GM12878 (cell line): ENCODE results near the gene STAG1. TPM values are rescaled to one million over a fixed set of nuclear protein-coding genes. Genes with fewer than 3 reads are reported as not detected.

Experiments used
- ATAC-seq: fragments of 200-7000 bp; cut with Tn5 transposase; 3 replicates; pipeline ENCODE4 v1.9.1; 2020; ENCODE audit warnings: mild to moderate bottlenecking, moderate library complexity
- Bru-seq: library from RNA; stranded (reverse); fragments of 400-500 nt; gene quantifications from one replicate; lab custom pipeline; 2021; lab: Mats Ljungman, UMichigan
- BruChase-seq, 2 experiments: library from RNA; stranded (reverse); fragments of 400-500 nt; gene quantifications; one replicate each; lab custom pipeline; 2021; lab: Mats Ljungman, UMichigan
- BruUV-seq: library from RNA; stranded (reverse); fragments of 400-500 nt; replicated peaks from 2 replicates; lab custom pipeline; 2021; lab: Mats Ljungman, UMichigan
- CTCF ChIA-PET: fragments of 300-600 bp; sonication (Branson Sonifier 250); formaldehyde crosslinking; extraction: SDS; loops from one replicate; lab custom pipeline; 2021; ENCODE audit warnings: inconsistent platforms; lab: Yijun Ruan, JAX
- POLR2A ChIA-PET: fragments of 350-600 bp; formaldehyde crosslinking; extraction: SDS; loops from one replicate; lab custom pipeline; 2021; ENCODE audit warnings: inconsistent platforms; lab: Charles Lee
- RAD21 ChIA-PET: fragments of 300-600 bp; sonication (Branson Sonifier 250); formaldehyde crosslinking; loops from one replicate; lab custom pipeline; 2023; ENCODE audit warnings: antibody characterized with exemption; ENCODE audit not compliant: unreplicated experiment; lab: Charles Lee
- SMC1A ChIA-PET: fragments of 300-600 bp; sonication (Branson Sonifier 250); formaldehyde crosslinking; loops from one replicate; lab custom pipeline; 2023; ENCODE audit not compliant: unreplicated experiment, uncharacterized antibody; lab: Charles Lee
- DNase-seq: peaks from one replicate; pipeline ENCODE4 v3.0.0-alpha.2; 2011; ENCODE audit warnings: low read depth, low spot score
- FAIRE-seq: peaks from 3 replicates; lab custom pipeline; 2011; peaks lifted over from hg19 to GRCh38; lab: Jason Lieb, UNC
- H2AFZ ChIP-seq: 2 replicates; pipeline ENCODE4 v1.6.0; 2011; ENCODE audit warnings: low read depth, low read length, control low read depth; ENCODE audit not compliant: control insufficient read depth
- H3K27ac ChIP-seq: 2 replicates; pipeline ENCODE4 v1.5.1; 2011; ENCODE audit warnings: control low read depth; ENCODE audit not compliant: control insufficient read depth, insufficient read depth
- H3K27me3 ChIP-seq, 2 experiments: replicated peaks in 1 of 2; 2 replicates each; pipeline versions ENCODE4 v1.6.0 to v1.6.1; 2011; ENCODE audit warnings: low read length in 1 of 2; ENCODE audit not compliant: control insufficient read depth in 2 of 2, insufficient read depth in 2 of 2
- H3K36me3 ChIP-seq, 2 experiments: 2 replicates each; pipeline ENCODE4 v1.5.1; 2011; ENCODE audit warnings: low read length in 1 of 2; ENCODE audit not compliant: control insufficient read depth in 2 of 2, insufficient read depth in 2 of 2
- H3K4me1 ChIP-seq: 2 replicates; pipeline ENCODE4 v1.6.1; 2011; ENCODE audit warnings: mild to moderate bottlenecking, low read length, moderate library complexity, mixed read lengths; ENCODE audit not compliant: control insufficient read depth, insufficient read depth
- H3K4me2 ChIP-seq: 2 replicates; pipeline ENCODE4 v1.6.0; 2011; ENCODE audit warnings: control low read depth; ENCODE audit not compliant: control insufficient read depth, insufficient read depth
- H3K4me3 ChIP-seq: fragments of 200-600 bp; sonication (generic); 2 replicates; pipeline ENCODE4 v1.5.1; 2016
- H3K79me2 ChIP-seq: 2 replicates; pipeline ENCODE4 v1.6.0; 2011; ENCODE audit warnings: low read length; ENCODE audit not compliant: control insufficient read depth, insufficient read depth
- H3K9ac ChIP-seq: 2 replicates; pipeline ENCODE4 v1.8.0; 2011; ENCODE audit warnings: low read length, control low read depth, mixed read lengths; ENCODE audit not compliant: control insufficient read depth, insufficient read depth
- H3K9me3 ChIP-seq: replicated peaks from 3 replicates; pipeline ENCODE4 v1.5.1; 2011; ENCODE audit warnings: mild to moderate bottlenecking, low read length; ENCODE audit not compliant: control insufficient read depth, insufficient read depth
- H4K20me1 ChIP-seq: 2 replicates; pipeline ENCODE4 v1.6.0; 2011; ENCODE audit not compliant: control insufficient read depth, insufficient read depth
- CREM ChIP-seq: IDR thresholded peaks from 2 replicates; pipeline ENCODE4 v1.6.1; 2014; ENCODE audit warnings: antibody characterized with exemption, low read depth
- DPF2 ChIP-seq: fragments of 450-650 bp; IDR thresholded peaks from 2 replicates; pipeline ENCODE4 v1.6.1; 2017; ENCODE audit warnings: mild to moderate bottlenecking
- EZH2 ChIP-seq: IDR thresholded peaks from 2 replicates; pipeline ENCODE4 v1.6.1; 2012; ENCODE audit warnings: low read depth, mild to moderate bottlenecking, control low read depth, inconsistent platforms, low read length, borderline replicate concordance; ENCODE audit not compliant: control insufficient read depth
- IRF4 ChIP-seq: IDR thresholded peaks from 2 replicates; pipeline ENCODE4 v1.6.1; 2011; ENCODE audit warnings: low read depth, low read length
- KDM1A ChIP-seq: fragments of 200-600 bp; sonication (generic); IDR thresholded peaks from 2 replicates; pipeline ENCODE4 v1.6.1; 2016; ENCODE audit warnings: borderline replicate concordance
- PAX5 ChIP-seq: IDR thresholded peaks from 2 replicates; pipeline ENCODE4 v1.6.1; 2011; ENCODE audit warnings: low read depth, low read length, borderline replicate concordance
- POU2F2 ChIP-seq: IDR thresholded peaks from 3 replicates; pipeline ENCODE4 v1.6.1; 2011; ENCODE audit warnings: low read depth, mild to moderate bottlenecking, low read length, borderline replicate concordance
- RAD21 ChIP-seq: IDR thresholded peaks from 2 replicates; pipeline ENCODE4 v1.6.1; 2011; ENCODE audit warnings: mild to moderate bottlenecking, low read depth, low read length, moderate library complexity; ENCODE audit not compliant: insufficient read depth
- SIN3A ChIP-seq: IDR thresholded peaks from 2 replicates; pipeline ENCODE4 v1.6.1; 2012; ENCODE audit warnings: low read depth, low read length, improper control_type of control experiment
- ZNF274 ChIP-seq: IDR thresholded peaks from one replicate; pipeline ENCODE4 v1.8.0; 2011; ENCODE audit not compliant: insufficient read length, insufficient read depth
- ZNF622 ChIP-seq: fragments of 450-650 bp; IDR thresholded peaks from 2 replicates; pipeline ENCODE4 v1.6.1; 2017; ENCODE audit warnings: mild to moderate bottlenecking, inconsistent platforms
- WGBS: methylation state at CpG from one replicate; pipeline ENCODE4 v1.1.6; 2016; ENCODE audit warnings: low lambda C conversion rate; ENCODE audit not compliant: insufficient replicate concordance, insufficient coverage; ENCODE audit errors: missing lambda C conversion rate; 5-methylcytosine and 5-hydroxymethylcytosine counted together
- in situ Hi-C: fragments of 300-500 bp; cut with MboI; formaldehyde crosslinking; loops from 9 replicates; pipeline ENCODE4 v1.14.3; 2018; ENCODE audit warnings: mixed read lengths
- intact Hi-C: fragments of 100-400 bp; cut with micrococcal nuclease; formaldehyde crosslinking; loops from one replicate; pipeline ENCODE4 v1.14.2; 2022; ENCODE audit not compliant: unreplicated experiment
- long read RNA-seq, 2 experiments: library from polyadenylated mRNA; unstranded; transcript quantifications; one replicate each; pipeline ENCODE4 v2.0.0, GENCODE V29; 2019 to 2020
- polyA minus RNA-seq, 3 experiments: library from RNA; depleted of rRNA, polyadenylated mRNA; stranded (reverse); fragments of >200 nt; gene quantifications; 2 replicates each; pipeline ENCODE4 v1.2.3, GENCODE V29; 2011
- polyA plus RNA-seq, 11 experiments: library from polyadenylated mRNA; depleted of rRNA in 4 of 11; unstranded in 6 of 11; stranded (reverse) in 5 of 11; fragments of >200 nt; fragmentation: Nextera tagmentation in 4 of 11; fragmentation: Illumina TruSeq in 1 of 11; extraction: Ambion mirVana in 4 of 11; extraction: Trizol in 1 of 11; gene quantifications; 1 replicate in 1 of 11; 2 replicates in 10 of 11; pipeline versions ENCODE4 v1.2.1 to v1.2.3, GENCODE V29; 2011 to 2016; ENCODE audit warnings: inconsistent platforms in 2 of 11, missing spikeins in 2 of 11, low read depth in 1 of 11
- total RNA-seq, 4 experiments: library from RNA; depleted of rRNA in 3 of 4; stranded (reverse); fragments of >200 nt in 3 of 4; fragmentation: Illumina TruSeq in 1 of 4; extraction: Trizol in 1 of 4; gene quantifications; 2 replicates each; pipeline versions ENCODE4 v1.2.1 to v1.2.3, GENCODE V29; 2013 to 2021
- TF ChIP-seq, protein P1 (sequence below): IDR thresholded peaks from 2 replicates; pipeline ENCODE4 v1.6.1; 2012; ENCODE audit warnings: low read depth, low read length, improper control_type of control experiment
- TF ChIP-seq, protein P2 (sequence below): fragments of 450-650 bp; IDR thresholded peaks from 2 replicates; pipeline ENCODE4 v1.6.1; 2017; ENCODE audit warnings: antibody characterized with exemption, mild to moderate bottlenecking, moderate library complexity
- TF ChIP-seq, protein P3 (sequence below): fragments of 450-650 bp; formaldehyde crosslinking; IDR thresholded peaks from 2 replicates; pipeline ENCODE4 v1.5.0; 2022; ENCODE audit warnings: mild to moderate bottlenecking, missing genetic modification characterization

The STAG1 gene
- total RNA-seq (2013; cell fraction: nucleolus; rRNA removed) = 93.4 and 104 TPM in 2 replicates
- total RNA-seq (2014; rRNA removed) = 20.1 and 24.4 TPM in 2 replicates
- 29.3 and 30.1 TPM in 2 replicates for total RNA-seq (2014; rRNA removed; fragmentation: Illumina TruSeq; extraction: Trizol)
- total RNA-seq (2021) = 26.1 and 28.4 TPM in 2 replicates
- polyA plus RNA-seq (2011; ENCODE audit: low read depth) = 7.0 TPM
- 24.1 and 36.7 TPM in 2 replicates for polyA plus RNA-seq (2011; rRNA removed)
- 8.1 and 8.5 TPM in 2 replicates for polyA plus RNA-seq (2011; cell fraction: cytosol; rRNA removed)
- polyA plus RNA-seq (2011; cell fraction: nucleus; rRNA removed) = 12.3 and 15.1 TPM in 2 replicates
- polyA plus RNA-seq (2012) = 8.7 and 9.8 TPM in 2 replicates
- polyA plus RNA-seq (2014; fragmentation: Illumina TruSeq; extraction: Trizol) = 20.0 and 22.6 TPM in 2 replicates
- 1 to 10 TPM; 4.4 to 4.8 TPM for polyA plus RNA-seq (2014; fragmentation: Nextera tagmentation; extraction: Ambion mirVana)
- 11.1 and 12.6 TPM in 2 replicates for polyA plus RNA-seq (2014; rRNA removed)
- polyA plus RNA-seq (2016; fragmentation: Nextera tagmentation; extraction: Ambion mirVana) = 10 to 100 TPM; 20.3 to 26.3 TPM
- 28.0 and 42.9 TPM in 2 replicates for polyA minus RNA-seq (2011; rRNA and poly(A)+ RNA removed)
- 13.2 and 16.1 TPM in 2 replicates for polyA minus RNA-seq (2011; cell fraction: cytosol; rRNA and poly(A)+ RNA removed)
- 20.7 and 39.0 TPM in 2 replicates for polyA minus RNA-seq (2011; cell fraction: nucleus; rRNA and poly(A)+ RNA removed)
- Bru-seq, nascent RNA = percentile 73 among the genes with signal in this experiment
- percentile 80 among the genes with signal in this experiment for BruChase-seq, experiment 1, labeled RNA remaining after a 6-hour chase
- percentile 76 among the genes with signal in this experiment for BruChase-seq, experiment 2, labeled RNA remaining after a 2-hour chase
- long read RNA-seq, experiment 1, partial matches to known transcripts = 1 of 6 reads
- long read RNA-seq, experiment 1, other reads (novel, unspliced or antisense) = 4 of 6 reads
- long read RNA-seq, experiment 2, partial matches to known transcripts = 12 of 35 reads
- long read RNA-seq, experiment 2, other reads (novel, unspliced or antisense) = 21 of 35 reads

DNA sequence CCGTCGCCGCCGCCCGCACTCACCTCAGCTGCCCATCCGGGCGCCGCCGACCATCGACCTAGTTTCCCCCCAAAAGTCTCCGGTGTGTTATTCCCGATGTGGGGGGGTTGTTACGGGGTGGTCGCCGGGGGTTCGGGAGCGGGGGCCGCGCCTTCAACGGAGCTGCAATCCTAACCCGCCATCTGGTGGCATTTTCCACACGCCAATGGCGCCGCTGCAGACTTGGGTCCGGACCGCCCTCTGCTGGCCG, at the start of gene STAG1:
STAG1 (minus strand) TSS at position 207 of the 250 bp plus-strand sequence. CDS start 121,480 bp downstream, outside the sequence.
- no peak for FAIRE-seq
- in situ Hi-C loops (loop anchor here (5.0 kb wide), 2 partner anchors 365 to 680 kb away; no protein-coding TSS in a partner anchor), intact Hi-C loops (loop anchor here (1.0 to 5.0 kb wide), 6 partner anchors 111 to 677 kb away; partner anchors contain the start of genes MSL2 and NCK1)
- Histone ChIP-seq H4K20me1 (no peaks in the 10 kb centered on the region), H3K4me3 (peak within 1 kb of the TSS; percentile 77), H3K36me3 (no peaks in the 10 kb centered on the region), H2AFZ (peak within 1 kb of the TSS; percentile 75), H3K9me3 (no peaks in the 10 kb centered on the region), H3K9ac (peak within 1 kb of the TSS; percentile 88), H3K4me1 (peaks cover 19% of the 10 kb centered on the region), H3K27ac (peak within 1 kb of the TSS; percentile 91), H3K79me2 (peaks cover 56% of the 10 kb centered on the region), H3K4me2 (peak within 1 kb of the TSS; percentile 97), H3K27me3 (no peaks in the 10 kb centered on the region)
- CTCF ChIA-PET = interaction anchor here (0.6 to 9.8 kb wide), 82 partner anchors 10 to 683 kb away, joined by 3 to 229 read pairs (median 4); partner anchors contain the start of genes MSL2, NCK1 and PCCB
- SMC1A ChIA-PET = interaction anchor here (0.6 to 10.8 kb wide), 39 partner anchors 11 to 681 kb away, joined by 3 to 161 read pairs (median 5); partner anchors contain the start of genes NCK1 and PCCB
- RAD21 ChIA-PET = interaction anchor here (0.5 to 8.7 kb wide), 83 partner anchors 8 to 684 kb away, joined by 3 to 200 read pairs (median 4); partner anchors contain the start of genes MSL2, NCK1 and PCCB
- BruUV-seq = no TSS peak
- DNase-seq = no peak
- WGBS = 0% methylated on average over 7 of the region's 27 CpGs
- ATAC-seq = no peak
- POLR2A ChIA-PET = interaction anchor here (0.7 to 3.8 kb wide), 16 partner anchors 11 to 558 kb away, joined by 3 to 41 read pairs (median 5); partner anchors contain the start of genes MSL2, NCK1 and PCCB
- TF ChIP-seq ZNF622 = no peak
- no peak for TF ChIP-seq EZH2
- TF ChIP-seq CREM = peak; percentile 50; the same call in 1 of the 2 replicates
- TF ChIP-seq IRF4 = no peak
- peak; percentile 94 for TF ChIP-seq RAD21
- no peak for TF ChIP-seq POU2F2
- TF ChIP-seq KDM1A = no peak
- no peak for TF ChIP-seq SIN3A
- no peak for TF ChIP-seq ZNF274
- no peak for TF ChIP-seq DPF2
- TF ChIP-seq, protein P1, sequence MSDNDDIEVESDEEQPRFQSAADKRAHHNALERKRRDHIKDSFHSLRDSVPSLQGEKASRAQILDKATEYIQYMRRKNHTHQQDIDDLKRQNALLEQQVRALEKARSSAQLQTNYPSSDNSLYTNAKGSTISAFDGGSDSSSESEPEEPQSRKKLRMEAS = no peak
- TF ChIP-seq, protein P2, sequence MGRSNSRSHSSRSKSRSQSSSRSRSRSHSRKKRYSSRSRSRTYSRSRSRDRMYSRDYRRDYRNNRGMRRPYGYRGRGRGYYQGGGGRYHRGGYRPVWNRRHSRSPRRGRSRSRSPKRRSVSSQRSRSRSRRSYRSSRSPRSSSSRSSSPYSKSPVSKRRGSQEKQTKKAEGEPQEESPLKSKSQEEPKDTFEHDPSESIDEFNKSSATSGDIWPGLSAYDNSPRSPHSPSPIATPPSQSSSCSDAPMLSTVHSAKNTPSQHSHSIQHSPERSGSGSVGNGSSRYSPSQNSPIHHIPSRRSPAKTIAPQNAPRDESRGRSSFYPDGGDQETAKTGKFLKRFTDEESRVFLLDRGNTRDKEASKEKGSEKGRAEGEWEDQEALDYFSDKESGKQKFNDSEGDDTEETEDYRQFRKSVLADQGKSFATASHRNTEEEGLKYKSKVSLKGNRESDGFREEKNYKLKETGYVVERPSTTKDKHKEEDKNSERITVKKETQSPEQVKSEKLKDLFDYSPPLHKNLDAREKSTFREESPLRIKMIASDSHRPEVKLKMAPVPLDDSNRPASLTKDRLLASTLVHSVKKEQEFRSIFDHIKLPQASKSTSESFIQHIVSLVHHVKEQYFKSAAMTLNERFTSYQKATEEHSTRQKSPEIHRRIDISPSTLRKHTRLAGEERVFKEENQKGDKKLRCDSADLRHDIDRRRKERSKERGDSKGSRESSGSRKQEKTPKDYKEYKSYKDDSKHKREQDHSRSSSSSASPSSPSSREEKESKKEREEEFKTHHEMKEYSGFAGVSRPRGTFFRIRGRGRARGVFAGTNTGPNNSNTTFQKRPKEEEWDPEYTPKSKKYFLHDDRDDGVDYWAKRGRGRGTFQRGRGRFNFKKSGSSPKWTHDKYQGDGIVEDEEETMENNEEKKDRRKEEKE = no peak
- TF ChIP-seq, protein P3, sequence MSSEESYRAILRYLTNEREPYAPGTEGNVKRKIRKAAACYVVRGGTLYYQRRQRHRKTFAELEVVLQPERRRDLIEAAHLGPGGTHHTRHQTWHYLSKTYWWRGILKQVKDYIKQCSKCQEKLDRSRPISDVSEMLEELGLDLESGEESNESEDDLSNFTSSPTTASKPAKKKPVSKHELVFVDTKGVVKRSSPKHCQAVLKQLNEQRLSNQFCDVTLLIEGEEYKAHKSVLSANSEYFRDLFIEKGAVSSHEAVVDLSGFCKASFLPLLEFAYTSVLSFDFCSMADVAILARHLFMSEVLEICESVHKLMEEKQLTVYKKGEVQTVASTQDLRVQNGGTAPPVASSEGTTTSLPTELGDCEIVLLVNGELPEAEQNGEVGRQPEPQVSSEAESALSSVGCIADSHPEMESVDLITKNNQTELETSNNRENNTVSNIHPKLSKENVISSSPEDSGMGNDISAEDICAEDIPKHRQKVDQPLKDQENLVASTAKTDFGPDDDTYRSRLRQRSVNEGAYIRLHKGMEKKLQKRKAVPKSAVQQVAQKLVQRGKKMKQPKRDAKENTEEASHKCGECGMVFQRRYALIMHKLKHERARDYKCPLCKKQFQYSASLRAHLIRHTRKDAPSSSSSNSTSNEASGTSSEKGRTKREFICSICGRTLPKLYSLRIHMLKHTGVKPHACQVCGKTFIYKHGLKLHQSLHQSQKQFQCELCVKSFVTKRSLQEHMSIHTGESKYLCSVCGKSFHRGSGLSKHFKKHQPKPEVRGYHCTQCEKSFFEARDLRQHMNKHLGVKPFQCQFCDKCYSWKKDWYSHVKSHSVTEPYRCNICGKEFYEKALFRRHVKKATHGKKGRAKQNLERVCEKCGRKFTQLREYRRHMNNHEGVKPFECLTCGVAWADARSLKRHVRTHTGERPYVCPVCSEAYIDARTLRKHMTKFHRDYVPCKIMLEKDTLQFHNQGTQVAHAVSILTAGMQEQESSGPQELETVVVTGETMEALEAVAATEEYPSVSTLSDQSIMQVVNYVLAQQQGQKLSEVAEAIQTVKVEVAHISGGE (CRISPR knock-in tag) = no peak
- no peak for TF ChIP-seq PAX5
